OCI-LY3 (cell line): ENCODE data around the gene KIAA1328.

ENCODE experiments used
- EZH2phosphoT487 ChIP-seq: fragments of 200-600 bp; shearing (Covaris generic); IDR thresholded peaks from 2 replicates; pipeline ENCODE4 v1.6.1; 2018; ENCODE audit warnings: antibody characterized with exemption, mixed run types, low read depth
- TF ChIP-seq, protein P1 (sequence below): fragments of 200-600, 300-600 bp; sonication (generic); IDR thresholded peaks from 2 replicates; pipeline ENCODE4 v1.5.1; 2014; ENCODE audit warnings: antibody characterized with exemption, low read length, low read depth

- TF ChIP-seq, protein P1, sequence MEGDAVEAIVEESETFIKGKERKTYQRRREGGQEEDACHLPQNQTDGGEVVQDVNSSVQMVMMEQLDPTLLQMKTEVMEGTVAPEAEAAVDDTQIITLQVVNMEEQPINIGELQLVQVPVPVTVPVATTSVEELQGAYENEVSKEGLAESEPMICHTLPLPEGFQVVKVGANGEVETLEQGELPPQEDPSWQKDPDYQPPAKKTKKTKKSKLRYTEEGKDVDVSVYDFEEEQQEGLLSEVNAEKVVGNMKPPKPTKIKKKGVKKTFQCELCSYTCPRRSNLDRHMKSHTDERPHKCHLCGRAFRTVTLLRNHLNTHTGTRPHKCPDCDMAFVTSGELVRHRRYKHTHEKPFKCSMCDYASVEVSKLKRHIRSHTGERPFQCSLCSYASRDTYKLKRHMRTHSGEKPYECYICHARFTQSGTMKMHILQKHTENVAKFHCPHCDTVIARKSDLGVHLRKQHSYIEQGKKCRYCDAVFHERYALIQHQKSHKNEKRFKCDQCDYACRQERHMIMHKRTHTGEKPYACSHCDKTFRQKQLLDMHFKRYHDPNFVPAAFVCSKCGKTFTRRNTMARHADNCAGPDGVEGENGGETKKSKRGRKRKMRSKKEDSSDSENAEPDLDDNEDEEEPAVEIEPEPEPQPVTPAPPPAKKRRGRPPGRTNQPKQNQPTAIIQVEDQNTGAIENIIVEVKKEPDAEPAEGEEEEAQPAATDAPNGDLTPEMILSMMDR = no peak
- TF ChIP-seq EZH2phosphoT487 = no peak
Observed at GRCh38 chr18:37258819-37259218, 429.9 kb downstream of the KIAA1328 start.
